ENCODE results near the gene ANKHD1.
"Not testable (repeated sequence)": the region's sequence is repeated elsewhere in the genome, so short reads cannot be mapped to it uniquely, and the experiment has no call there.

Gene ANKHD1

DNA sequence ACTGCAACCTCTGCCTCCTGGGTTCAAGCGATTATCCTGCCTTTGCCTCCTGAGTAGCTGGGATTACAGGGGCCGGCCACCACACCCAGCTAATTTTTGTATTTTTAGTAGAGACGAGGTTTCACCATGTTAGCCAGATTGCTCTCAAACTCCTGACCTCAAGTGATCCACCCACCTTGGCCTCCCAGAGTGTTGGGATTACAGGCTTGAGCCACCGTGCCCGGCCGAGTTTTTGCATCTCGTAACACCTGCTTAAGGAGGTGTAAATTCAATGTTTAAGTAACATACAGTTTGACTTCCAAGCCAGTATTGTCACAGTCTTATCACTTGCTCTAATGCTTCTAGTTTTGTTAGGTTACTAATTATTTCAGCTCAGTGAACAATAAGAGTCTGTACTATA lies 19.7 kb downstream of the ANKHD1 start:
- not testable (repeated sequence) for DNase-seq (ENCODE audit: low spot score)

DNA sequence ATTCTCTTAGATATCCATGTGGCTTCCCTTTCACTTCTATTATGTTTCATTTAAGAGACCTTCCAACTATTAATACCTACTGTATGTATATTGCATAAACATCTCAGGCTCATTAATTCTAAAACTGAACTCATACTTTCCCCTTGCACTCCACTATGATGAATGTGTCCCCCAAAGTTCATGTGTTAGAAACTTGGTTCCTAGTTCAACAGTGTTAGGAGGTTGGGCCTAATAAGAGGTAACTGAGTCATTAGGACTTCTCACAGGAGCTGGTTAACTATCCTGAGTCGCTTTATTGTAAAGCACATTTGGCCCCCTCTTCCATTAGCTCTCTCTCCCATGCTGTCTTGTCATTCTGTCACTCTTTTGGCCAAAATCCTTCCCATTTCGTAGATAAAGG lies 22.0 kb downstream of the ANKHD1 start:
- no peak for DNase-seq (ENCODE audit: low spot score)

DNA sequence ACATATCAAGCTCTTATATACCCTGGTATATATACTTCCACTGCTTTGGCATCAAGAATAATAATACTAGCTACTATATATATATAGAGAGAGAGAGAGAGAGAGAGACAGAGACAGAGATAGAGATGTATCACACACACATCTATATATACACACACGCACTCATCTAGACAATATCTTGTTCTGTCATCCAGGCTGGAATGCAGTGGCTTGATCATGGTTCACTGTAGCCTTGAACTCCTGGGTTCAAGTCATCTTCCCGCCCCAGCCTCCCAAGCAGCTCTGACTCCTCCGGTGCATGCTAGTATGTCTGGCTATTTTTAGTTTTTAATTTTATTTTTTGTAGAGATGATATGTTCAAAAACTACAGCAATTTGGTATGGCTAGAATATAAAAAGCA lies 22.5 kb downstream of the ANKHD1 start:
- no peak for DNase-seq (ENCODE audit: low spot score)

DNA sequence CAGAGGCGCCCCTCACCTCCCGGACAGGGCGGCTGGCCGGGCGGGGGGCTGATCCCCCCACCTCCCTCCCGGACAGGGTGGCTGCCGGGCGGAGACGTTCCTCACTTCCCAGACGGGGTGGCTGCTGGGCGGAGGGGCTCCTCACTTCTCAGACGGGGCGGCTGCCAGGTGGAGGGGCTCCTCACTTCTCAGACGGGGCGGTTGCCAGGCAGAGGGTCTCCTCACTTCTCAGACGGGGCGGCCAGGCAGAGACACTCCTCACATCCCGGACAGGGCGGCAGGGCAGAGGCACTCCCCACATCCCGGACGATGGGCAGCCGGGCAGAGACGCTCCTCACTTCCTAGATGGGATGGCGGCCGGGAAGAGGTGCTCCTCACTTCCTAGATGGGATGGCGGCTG lies 26.1 kb downstream of the ANKHD1 start:
- not testable (repeated sequence) for DNase-seq (ENCODE audit: low spot score)

DNA sequence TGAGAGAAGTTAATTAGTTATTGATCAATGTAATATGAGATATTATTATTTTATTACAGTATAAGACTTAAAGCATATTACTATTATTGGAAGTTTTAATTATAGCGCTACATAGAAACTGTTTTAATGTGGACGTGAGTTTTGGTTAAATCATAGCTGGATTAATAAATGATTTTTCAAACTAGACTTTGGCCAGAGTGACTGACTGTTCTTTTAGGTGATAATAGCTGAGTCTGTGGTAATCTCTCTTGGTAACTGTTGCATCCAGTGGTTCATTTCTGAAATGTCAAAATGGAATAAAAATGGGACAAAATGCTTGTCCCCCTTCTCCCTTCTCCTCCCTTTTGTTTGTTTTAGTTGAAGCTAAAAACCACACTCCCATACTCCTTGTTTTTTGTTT lies 28.1 kb downstream of the ANKHD1 start:
- no peak for DNase-seq (ENCODE audit: low spot score)

DNA sequence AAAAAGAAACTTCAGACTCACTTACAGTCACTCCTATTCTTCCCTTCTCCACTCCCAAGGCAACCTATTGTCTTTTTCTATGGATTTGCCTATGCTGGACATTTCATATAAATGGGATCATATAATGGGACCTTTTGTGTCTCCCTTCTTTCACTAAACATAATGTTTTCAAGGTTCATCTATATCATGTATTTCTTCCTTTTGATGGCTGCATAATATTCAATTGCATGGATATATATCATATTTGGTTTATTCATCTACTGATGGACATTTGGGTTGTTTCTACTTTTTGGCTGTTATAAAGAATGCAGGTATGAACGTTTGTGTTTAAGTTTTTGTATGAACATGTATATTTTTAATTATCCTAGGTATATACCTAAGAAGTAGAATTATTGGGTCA lies 30.6 kb downstream of the ANKHD1 start:
- DNase-seq (ENCODE audit: low spot score) = no peak

DNA sequence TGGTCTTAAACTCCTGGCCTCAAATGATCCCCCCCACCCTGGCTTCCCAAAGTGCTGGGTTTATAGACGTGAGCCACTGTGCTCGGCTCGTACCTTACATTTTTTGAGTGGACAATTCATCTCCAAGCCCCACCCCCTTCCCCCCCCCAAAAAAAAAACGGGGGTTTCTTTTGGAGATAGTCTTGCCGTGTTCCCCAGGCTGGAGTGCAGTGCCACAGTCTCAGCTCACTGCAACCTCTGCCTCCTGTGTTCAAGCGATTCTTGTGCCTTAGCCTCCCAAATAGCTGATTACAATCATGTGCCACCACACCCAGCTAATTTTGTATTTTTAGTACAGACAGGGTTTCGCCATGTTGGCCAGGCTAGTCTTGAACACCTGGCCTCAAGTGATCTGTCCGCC lies 31.3 kb downstream of the ANKHD1 start:
- DNase-seq (ENCODE audit: low spot score) = no peak

DNA sequence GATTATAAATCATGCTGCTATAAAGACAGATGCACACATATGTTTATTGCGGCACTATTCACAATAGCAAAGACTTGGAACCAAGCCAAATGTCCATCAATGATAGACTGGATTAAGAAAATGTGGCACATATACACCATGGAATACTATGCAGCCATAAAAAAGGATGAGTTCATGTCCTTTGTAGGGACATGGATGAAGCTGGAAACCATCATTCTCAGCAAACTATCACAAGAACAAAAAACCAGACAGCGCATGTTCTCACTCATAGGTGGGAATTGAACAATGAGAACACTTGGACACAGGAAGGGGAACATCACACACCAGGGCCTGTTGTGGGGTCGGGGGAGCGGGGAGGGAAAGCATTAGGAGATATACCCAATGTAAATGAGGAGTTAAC lies 55.7 kb downstream of the ANKHD1 start:
- DNase-seq (ENCODE audit: low spot score) = not testable (repeated sequence)

DNA sequence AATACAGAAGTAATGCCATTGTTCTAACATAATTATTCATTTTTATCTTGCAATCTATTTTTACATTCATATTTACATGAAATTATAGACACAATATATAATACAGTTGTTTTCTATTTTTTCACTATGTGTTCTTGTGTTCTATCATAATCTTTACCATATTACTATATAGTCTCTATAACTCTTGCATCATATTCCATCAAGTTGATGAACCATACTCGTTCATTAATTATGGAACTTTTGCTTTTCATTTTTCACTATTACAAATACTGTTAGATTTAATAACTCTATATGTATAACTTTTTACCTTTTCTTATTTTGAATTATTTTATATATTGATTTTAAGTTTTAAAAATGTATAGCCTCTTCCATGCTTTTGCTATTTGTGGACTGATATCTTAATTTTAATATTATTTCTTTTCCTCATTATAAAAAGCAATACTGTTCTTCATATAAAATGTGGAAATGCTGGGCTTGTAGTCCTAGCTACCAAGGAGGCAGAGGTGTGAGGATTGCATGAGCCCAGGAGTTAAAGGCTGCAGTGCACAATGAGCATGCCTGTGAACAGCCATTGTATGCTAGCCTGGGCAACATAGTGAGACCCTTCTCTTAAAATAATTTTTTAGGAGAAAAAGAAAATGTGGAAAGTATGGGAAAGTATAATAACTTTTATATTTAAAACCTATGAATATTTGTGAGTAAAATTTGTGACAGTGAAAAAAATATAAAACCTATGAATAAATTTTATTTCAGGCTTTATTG lies 65.5 kb downstream of the ANKHD1 start:
- DNase-seq (ENCODE audit: low spot score) = no peak

DNA sequence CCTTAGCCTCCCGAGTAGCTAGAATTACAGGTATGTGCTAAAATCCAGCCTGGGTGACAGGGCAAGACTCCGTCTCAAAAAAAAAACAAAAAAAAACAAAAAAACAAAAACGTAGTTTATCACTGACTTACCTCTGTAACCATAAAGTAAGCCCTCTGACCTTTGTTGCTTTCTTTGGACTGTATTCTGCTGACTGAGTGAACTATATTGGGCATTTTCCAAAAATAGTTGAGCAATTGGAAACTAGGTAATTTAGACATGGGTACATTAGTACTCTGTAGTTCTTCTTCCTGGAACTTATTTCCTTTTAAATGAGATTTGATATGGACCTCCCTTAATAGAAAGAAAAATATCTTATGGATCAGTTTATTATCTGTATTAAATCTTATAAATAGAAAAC lies 66.6 kb downstream of the ANKHD1 start:
- DNase-seq (ENCODE audit: low spot score) = no peak

DNA sequence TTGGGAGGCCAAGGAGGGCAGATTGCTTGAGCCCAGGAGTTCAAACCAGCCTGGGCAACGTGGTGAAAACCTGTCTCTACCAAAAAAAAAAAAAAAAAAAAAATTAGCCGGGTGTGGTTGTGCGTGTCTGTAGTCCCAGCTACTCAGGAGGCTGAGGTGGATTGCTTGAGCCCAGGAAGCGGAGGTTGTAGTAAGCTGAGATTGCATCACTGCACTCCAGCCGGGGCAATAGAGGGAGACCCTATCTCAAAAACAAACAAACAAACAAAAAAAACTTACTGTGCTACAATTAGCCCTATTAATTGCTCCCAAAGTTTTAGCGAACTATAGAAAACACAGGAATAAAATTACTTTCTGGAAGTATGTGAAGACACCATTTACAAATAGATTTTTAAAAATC lies 67.6 kb downstream of the ANKHD1 start:
- no peak for DNase-seq (ENCODE audit: low spot score)

DNA sequence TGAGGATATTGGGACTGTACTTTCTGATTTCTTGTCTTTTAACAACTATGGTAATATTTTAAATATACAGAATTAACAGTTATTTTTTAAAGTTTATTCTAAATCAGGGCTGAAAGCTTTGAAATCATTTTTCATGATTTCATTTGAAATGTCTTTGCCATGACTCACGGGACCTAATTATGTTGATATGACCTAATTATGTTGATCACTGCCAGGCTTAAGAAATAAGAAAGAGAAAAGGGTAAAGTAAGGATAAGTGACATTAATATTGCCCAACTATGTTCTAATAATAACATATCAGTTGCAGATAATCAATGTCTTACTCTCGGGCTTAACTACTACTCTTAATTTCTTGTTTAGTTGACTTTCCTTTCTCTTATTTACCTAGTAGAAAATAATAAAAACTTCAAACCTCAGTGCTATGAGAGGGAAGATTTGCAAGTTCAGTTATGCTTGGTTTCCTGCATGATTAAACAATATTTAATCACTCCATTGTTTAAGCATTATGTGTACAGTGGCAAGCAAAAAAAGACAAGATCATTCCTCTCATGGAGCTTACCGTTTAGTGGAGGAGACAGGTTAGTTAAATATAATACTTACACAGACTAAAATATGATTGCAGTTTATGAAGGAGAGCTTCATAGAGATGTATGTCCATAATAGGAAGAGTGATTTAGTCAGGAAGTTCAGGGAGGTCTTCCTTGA lies 78.8 kb downstream of the ANKHD1 start:
- no peak for DNase-seq (ENCODE audit: low spot score)

DNA sequence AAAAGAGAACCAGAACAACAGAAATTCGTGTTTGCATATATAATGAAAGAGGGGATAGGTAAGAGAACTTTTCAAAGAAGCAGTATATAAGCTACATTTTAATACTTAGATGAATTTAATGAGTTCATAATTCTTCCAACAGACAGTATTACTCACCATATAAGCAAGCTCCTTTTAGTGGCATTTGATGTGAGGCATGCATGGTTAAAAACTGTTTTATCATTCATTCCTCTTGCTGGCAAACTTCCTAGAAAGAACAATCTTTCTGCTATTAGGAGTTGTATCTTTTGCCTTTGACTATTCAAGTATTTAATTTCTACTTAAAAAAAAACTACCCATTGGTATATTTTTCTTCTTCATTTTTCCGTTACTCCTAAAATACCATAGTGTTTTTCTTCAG lies 80.1 kb downstream of the ANKHD1 start:
- DNase-seq (ENCODE audit: low spot score) = no peak

DNA sequence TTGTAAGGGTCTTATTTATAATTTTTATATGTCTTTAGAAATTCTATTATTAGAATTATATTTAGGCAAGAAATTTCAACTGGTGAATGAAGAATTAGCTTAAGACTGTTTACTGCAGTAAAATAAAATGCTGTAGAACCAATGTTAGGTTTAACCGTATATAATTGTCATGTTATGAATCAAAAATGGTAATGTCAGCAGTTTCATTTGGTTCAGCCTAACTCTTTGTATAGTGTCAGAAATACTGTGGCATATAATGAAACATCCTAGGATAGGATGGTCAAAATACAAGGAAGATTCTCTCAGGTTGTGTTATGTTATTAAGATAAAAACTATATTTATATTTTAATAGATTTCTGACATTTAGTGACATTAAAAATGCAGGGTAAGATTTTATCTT lies 81.4 kb downstream of the ANKHD1 start:
- no peak for DNase-seq (ENCODE audit: low spot score)

DNA sequence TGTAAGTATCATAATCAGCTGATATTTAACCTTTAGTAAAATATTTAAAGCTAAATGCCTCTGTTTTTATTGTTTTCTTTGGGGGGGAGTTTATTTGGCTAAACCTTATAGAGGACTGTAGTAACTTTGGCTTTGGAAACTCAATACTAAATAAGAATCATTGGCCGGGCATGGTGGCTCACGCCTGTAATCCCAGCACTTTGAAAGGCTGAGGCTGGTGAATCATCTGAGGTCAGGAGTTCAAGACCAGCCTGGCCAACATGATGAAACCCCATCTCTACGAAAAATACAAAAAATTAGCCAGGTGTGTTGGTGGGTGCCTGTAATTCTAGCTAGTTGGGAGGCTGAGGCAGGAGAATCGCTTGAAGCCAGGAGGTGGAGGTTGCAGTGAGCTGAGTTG lies 86.5 kb downstream of the ANKHD1 start:
- DNase-seq (ENCODE audit: low spot score) = not testable (repeated sequence)

DNA sequence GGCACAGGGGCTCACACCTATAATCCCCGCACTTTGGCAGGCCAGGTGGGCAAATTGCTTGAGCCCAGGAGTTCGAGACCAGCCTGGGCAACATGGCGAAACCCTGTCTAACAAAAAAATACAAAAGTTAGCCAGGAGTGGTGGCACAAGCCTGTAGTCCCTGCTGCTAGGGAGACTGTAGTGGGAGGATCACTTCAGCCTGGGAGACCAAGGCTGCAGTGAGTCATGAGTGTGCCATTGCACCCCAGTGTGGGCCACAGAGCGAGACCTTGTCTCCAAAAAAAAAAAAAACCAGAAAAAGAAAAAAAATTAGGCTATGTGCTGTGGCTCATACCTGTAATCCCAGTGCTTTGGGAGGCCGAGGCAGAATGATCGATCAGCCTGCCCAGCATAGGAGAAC lies 87.3 kb downstream of the ANKHD1 start:
- DNase-seq (ENCODE audit: low spot score) = no peak

DNA sequence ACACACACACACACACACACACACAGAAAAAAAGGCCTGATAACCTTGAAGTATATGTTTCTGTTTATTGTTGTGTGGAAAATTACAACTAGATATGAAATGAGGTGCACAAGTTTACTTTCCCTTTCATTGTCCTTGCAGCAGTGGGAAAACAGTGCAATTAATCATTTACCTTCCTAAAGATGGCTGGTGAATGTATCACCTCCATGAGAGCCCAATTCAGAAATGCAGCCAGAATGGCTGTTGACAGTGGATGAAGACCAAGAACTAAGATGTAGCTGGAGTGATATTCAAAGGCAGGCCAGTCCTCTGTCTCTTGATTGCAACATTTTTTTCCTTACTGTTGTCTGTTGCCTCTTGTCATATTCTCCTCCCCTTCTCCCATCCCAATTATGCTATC lies 96.3 kb downstream of the ANKHD1 start:
- no peak for DNase-seq (ENCODE audit: low spot score)

DNA sequence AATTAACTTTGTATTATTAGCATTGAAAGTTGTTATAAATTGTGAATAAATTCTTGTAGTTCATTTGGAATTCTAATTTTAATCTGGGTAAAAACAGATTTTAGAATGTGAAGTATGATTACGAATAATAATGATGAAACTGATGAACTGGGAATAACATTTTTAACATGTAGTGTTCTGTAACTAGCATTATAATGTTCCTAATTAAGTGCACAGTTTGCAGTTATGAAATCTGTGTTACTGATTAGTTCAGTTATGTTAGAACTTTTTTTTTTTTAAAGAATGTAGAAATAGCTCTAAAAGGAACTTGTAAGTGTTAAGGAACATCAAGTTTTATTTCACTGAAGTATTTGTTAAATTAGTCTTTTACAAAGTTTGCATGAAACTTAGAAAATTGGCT lies 97.0 kb downstream of the ANKHD1 start:
- DNase-seq (ENCODE audit: low spot score) = no peak

DNA sequence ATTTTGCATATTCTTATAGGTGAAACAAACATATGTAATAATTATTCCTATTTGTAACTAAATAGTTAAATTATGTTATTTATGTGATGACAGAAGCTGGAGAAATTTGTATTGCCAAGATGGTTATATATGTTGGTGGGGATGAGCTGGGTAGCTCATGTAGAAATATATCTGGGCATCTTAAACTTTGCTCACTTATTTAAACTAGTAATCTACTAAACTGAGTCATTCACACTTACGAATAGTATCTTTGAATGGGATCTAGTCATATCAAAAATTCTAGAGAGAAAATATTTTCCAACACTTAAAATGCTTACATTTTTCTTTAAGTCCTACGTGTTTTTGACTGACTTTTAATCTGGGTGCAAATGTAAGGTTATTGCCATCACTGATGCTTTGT lies 101.2 kb downstream of the ANKHD1 start:
- no peak for DNase-seq (ENCODE audit: low spot score)

DNA sequence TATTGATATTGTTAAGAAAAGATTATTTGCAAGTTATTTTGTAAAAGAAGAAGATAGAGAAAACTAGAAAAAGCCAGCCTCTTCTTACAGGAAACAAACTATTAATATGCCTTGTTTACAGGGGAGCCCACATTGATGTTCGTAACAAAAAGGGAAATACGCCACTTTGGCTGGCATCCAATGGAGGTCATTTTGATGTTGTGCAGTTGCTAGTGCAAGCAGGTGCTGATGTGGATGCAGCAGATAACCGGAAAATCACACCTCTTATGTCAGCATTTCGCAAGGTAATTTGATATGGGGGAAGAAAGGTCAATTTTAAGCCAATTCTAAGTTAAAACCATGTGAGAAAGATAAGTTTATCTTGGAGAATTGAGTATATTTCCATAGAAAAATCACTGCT lies 108.3 kb downstream of the ANKHD1 start:
- no peak for DNase-seq (ENCODE audit: low spot score)

DNA sequence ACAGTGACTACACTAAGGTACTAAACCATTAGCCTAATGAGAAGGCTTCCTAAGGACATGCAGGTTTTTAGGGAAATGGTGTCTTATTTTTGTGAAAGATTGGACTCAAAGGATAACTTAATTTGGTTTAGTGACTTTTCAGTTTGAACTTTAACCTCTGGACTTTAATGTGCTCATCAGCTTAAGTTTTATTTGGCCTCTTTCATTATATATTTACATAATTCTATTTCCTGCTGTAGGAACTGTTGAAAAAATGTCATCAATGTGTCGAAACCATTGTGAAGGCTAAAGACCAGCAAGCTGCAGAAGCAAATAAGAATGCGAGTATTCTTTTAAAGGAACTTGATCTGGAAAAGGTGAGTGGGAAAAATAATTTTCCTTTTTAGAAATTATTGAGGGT lies 111.5 kb downstream of the ANKHD1 start:
- DNase-seq (ENCODE audit: low spot score) = no peak

DNA sequence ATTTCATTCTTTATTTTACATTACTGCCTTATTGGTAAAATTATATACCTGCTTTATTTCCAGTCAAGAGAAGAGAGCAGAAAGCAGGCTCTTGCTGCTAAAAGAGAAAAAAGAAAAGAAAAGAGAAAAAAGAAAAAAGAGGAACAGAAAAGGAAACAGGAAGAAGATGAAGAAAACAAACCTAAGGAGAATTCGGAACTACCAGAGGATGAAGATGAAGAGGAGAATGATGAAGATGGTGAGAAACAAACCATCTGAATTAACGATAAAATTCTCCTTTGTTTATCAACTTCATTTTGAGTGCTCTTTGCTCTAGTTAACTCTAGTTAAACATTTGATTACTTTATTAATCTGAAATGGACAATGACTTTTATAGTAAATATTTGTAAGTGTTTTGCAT lies 122.4 kb downstream of the ANKHD1 start:
- DNase-seq (ENCODE audit: low spot score) = no peak

DNA sequence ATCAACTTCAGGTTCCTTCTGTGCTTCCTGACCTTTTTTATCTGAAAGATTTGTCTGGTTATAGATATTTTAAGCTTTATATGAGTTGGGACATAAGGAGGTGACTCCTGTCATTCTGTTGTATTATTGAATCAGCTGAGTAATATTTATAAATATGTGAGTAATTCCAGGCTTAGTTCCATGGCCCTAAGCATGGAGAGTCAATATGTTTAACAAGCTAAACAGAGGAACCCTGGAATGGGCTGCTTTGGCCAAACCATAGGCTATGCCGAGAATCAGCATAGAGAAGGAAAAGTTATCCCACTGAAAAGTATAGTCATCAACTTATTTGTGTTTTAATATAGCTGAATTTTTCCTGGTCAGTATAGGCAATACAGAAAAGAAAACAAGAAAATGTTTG lies 138.6 kb downstream of the ANKHD1 start:
- DNase-seq (ENCODE audit: low spot score) = no peak

DNA sequence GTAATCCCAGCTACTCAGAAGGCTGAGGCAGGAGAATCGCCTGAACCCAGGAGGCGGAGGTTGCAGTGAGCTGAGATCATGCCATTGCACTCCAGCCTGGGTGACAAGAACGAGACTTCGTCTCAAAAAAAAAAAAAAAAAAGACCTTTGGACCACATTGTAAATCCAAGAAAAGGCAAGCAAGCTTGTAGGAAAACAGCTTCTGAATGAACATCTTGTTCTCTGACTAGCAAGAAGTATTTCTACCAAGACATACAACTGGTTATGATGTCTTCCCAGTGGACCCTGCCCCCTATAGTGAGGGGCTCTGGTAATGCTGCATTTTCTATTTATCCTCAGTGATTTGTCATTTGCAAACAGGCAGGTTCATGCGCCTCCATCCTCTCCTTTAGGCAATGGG lies 141.3 kb downstream of the ANKHD1 start:
- no peak for DNase-seq (ENCODE audit: low spot score)
